C4-2B (cell line): Measurements from ENCODE around the gene CYP3A5.
"Not testable (repeated sequence)": the region's sequence is repeated elsewhere in the genome, so short reads cannot be mapped to it uniquely, and the experiment has no call there.

ENCODE experiments used
- H3K27ac ChIP-seq: fragments of 450-650 bp; 2 replicates; pipeline ENCODE4 v1.5.1; 2017
- ZFX ChIP-seq: fragments of 450-650 bp; IDR thresholded peaks from 2 replicates; pipeline ENCODE4 v1.6.1; 2017
- TF ChIP-seq, protein P1 (sequence below): fragments of 450-650 bp; conservative IDR thresholded peaks from 2 replicates; pipeline ENCODE4 v1.5.1; 2017; ENCODE audit warnings: mild to moderate bottlenecking

CYP3A5 gene

GRCh38 chr7:99693100-99693426 lies 13.3 kb upstream of the CYP3A5 start:
- no peak for TF ChIP-seq ZFX
- TF ChIP-seq, protein P1, sequence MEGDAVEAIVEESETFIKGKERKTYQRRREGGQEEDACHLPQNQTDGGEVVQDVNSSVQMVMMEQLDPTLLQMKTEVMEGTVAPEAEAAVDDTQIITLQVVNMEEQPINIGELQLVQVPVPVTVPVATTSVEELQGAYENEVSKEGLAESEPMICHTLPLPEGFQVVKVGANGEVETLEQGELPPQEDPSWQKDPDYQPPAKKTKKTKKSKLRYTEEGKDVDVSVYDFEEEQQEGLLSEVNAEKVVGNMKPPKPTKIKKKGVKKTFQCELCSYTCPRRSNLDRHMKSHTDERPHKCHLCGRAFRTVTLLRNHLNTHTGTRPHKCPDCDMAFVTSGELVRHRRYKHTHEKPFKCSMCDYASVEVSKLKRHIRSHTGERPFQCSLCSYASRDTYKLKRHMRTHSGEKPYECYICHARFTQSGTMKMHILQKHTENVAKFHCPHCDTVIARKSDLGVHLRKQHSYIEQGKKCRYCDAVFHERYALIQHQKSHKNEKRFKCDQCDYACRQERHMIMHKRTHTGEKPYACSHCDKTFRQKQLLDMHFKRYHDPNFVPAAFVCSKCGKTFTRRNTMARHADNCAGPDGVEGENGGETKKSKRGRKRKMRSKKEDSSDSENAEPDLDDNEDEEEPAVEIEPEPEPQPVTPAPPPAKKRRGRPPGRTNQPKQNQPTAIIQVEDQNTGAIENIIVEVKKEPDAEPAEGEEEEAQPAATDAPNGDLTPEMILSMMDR = no peak
- H3K27ac ChIP-seq = no peak overlapping the region

DNA sequence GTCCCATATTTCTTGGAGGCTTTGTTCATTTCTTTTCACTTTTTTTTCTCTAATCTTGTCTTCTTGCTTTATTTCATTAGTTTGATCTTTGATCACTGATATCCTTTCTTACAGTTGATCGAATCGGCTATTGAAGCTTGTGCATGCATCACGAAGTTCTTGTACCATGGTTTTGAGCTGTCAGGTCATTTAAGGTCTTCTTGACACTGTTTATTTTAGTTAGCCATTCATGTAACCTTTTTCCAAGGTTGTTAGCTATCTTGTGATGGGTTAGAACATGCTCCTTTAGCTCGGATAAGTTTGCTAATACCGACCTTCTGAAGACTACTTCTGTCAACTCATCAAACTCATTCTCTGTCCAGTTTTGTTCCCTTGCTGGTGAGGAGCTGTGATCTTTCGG lies 12.8 kb upstream of the CYP3A5 start:
- H3K27ac ChIP-seq = not testable (repeated sequence)

DNA sequence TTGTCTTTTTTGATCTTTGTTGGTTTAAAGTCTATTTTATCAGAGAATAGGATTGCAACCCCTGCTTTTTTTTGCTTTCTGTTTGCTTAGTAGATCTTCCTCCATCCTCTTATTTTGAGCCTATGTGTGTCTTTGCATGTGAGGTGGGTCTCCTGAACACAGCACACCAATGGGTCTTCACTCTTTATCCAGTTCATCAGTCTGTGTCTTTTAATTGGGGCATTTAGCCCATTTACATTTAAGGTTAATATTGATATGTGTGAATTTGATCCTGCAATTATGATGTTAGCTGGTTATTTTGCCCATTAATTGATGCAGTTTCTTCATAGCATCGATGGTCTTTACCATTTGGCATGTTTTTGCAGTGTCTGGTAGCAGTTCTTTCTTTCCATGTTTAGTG lies 11.9 kb upstream of the CYP3A5 start:
- not testable (repeated sequence) for H3K27ac ChIP-seq

DNA sequence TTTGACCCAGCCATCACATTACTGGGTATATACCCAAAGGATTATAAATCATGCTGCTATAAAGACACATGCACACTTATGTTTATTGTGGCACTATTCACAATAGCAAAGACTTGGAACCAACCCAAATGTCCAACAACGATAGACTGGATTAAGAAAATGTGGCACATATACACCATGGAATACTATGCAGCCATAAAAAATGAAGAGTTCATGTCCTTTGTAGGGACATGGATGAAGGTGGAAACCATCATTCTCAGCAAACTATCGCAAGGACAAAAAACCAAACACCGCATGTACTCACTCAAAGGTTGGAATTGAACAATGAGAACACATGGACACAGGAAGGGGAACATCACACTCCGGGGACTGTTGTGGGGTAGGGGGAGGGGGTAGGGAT lies 11.1 kb upstream of the CYP3A5 start:
- H3K27ac ChIP-seq = not testable (repeated sequence)

DNA sequence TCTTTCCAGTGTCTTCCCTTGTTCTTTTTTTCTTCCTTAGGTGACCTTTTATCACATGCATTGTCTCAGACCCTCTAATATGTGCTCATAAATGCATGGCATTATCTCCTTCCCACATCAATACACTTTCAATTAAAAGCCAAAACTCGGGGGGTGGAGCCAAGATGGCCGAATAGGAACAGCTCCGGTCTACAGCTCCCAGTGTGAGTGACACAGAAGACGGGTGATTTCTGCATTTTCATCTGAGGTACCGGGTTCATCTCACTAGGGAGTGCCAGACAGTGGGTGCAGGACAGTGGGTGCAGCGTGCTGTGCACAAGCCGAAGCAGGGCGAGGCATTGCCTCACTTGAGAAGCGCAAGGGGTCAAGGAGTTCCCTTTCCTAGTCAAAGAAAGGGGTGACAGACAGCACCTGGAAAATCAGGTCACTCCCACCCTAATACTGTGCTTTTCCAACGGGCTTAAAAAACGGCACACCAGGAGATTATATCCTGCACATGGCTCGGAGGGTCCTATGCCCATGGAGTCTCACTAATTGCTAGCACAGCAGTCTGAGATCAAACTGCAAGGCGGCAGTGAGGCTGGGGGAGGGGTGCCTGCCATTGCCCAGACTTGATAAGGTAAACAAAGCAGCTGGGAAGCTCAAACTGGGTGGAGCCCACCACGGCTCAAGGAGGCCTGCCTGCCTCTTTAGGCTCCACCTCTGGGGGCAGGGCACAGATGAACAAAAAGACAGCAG lies 6.2 kb upstream of the CYP3A5 start:
- not testable (repeated sequence) for H3K27ac ChIP-seq

GRCh38 chr7:99685129-99685758 lies 5.4 kb upstream of the CYP3A5 start:
- TF ChIP-seq, protein P1 = no peak
- TF ChIP-seq ZFX = no peak
- no peak overlapping the region for H3K27ac ChIP-seq

DNA sequence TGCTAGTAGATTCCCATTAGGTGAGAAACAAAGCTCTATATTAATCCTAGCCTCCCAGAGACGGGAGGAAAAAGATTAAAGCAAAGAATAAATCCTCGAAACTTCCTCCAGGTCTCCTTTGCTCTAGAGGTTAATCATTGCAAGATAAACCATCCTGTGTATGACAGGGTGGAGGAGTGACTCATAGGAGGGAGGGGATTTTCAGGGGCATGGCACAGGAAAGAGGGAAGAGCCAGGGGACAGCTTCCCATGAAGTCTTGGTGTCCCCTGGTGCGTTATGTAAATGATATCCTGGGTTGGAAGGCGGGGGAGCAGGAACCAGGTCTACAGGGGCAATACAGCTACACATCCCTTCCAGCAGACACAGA lies 780 bp downstream of the CYP3A5 start:
- H3K27ac ChIP-seq = no peak overlapping the region
- TF ChIP-seq ZFX = no peak
- TF ChIP-seq, protein P1 = no peak

DNA sequence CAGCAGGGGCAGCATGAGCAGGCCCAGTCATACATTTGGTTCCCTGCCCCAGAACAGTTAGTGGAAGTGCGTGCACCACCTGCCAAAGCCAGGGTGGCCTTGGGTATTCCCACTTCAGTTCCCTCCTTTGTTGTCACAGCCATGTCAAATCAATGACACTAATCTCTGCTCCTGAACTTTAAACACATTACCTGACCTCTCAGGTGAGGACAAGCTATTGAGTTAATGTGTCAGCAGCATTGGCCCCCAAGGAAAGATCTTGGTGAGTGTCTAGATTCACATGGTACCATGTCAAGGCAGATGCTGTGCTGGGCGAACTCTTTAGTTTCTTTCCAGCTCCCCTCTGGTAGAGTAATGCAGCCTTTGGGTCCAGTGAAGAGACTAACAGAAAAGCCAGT lies 2.1 kb downstream of the CYP3A5 start:
- TF ChIP-seq, protein P1 = no peak
- no peak for TF ChIP-seq ZFX
- H3K27ac ChIP-seq = no peak overlapping the region

DNA sequence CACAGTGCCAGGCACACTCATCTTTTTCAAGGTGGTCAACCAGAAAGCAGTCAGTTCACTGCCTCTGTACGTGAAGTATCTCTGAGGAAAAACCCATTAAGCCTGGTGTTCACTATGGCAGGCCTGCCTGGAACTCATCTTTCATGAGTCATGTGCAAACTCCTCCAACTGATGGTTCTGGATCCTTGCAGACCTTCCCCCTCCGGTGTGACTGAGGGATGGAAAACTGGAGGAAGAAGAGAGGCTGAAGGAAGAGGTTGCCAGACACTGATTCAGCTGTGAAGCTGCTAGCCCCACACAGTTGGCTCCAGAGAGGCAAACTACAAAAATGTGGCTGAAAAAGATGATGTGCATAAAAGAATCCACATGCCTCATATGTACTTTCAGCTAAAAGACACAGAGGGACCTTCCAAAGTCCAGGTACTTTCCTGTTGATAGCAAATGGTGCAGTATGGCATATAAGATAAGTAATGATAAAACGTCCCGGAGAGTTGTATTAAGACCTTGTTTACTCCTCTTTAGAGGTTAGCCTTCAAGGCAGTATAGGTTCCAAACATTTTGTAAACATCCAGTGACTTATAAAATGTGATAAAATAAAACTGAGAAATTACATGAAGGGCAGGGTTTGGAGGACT lies 2.7 kb downstream of the CYP3A5 start:
- no peak overlapping the region for H3K27ac ChIP-seq
- TF ChIP-seq ZFX = no peak
- TF ChIP-seq, protein P1 = no peak
